Fibroblast of mammary gland (primary cell): ENCODE results near the gene ACAD8.
"Not testable (repeated sequence)": the region's sequence is repeated elsewhere in the genome, so short reads cannot be mapped to it uniquely, and the experiment has no call there.

Experiments used
- DNase-seq: peaks from one replicate; pipeline ENCODE4 v3.0.0-alpha.2; 2010; ENCODE audit warnings: low read depth
- H3K4me3 ChIP-seq: 2 replicates; pipeline ENCODE4 v1.5.1; 2011; ENCODE audit warnings: low read depth, mild to moderate bottlenecking, low read length, moderate library complexity; ENCODE audit not compliant: control insufficient read depth
- TF ChIP-seq, protein P1 (sequence below): conservative IDR thresholded peaks from 2 replicates; pipeline ENCODE4 v1.5.1; 2011; ENCODE audit warnings: low read depth, low read length, inconsistent platforms; ENCODE audit not compliant: control insufficient read depth, insufficient read depth

Gene ACAD8

DNA sequence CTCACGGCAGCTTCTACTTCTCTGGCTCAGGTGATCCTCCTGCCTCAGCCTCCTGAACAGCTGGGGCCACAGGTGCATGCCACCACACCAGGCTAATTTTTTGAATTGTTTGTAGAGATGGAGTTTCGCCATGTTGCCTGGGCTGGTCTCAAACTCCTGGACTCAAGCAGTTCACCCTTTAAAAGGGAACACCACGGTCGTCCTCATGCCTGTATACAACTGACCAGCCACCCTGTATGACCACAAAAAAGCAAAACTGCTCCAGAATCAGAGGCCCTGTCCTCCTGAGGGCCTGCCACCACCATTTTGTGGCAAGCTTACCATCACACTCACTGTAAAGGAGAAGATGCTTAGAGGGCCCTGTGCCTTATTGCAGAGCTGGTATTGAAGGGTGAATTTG is 25.0 kb downstream of the ACAD8 start:
- no peak overlapping the region for H3K4me3 ChIP-seq
- TF ChIP-seq, protein P1, sequence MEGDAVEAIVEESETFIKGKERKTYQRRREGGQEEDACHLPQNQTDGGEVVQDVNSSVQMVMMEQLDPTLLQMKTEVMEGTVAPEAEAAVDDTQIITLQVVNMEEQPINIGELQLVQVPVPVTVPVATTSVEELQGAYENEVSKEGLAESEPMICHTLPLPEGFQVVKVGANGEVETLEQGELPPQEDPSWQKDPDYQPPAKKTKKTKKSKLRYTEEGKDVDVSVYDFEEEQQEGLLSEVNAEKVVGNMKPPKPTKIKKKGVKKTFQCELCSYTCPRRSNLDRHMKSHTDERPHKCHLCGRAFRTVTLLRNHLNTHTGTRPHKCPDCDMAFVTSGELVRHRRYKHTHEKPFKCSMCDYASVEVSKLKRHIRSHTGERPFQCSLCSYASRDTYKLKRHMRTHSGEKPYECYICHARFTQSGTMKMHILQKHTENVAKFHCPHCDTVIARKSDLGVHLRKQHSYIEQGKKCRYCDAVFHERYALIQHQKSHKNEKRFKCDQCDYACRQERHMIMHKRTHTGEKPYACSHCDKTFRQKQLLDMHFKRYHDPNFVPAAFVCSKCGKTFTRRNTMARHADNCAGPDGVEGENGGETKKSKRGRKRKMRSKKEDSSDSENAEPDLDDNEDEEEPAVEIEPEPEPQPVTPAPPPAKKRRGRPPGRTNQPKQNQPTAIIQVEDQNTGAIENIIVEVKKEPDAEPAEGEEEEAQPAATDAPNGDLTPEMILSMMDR = no peak
- DNase-seq = no peak

DNA sequence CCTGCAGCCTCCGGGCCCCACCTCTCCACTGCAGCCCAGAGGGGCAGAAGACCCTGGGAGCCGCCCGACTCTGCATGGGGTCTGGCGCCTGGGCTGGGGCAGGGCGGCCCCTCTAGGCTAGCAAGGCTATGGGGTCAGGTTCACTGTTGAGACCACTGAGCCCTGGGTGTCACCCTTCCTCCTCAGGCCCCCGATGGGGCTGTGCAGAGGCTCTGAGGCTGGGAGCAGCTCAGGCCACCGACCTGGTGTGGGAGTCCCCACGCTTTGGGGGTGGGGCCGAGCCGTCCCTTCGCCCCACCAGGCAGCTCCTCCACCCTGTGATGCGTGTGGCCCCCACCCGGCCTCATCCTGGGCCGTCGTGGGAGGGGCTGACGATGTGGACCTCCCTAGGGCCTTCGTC is 28.3 kb downstream of the ACAD8 start:
- DNase-seq, H3K4me3 ChIP-seq: not testable (repeated sequence)

DNA sequence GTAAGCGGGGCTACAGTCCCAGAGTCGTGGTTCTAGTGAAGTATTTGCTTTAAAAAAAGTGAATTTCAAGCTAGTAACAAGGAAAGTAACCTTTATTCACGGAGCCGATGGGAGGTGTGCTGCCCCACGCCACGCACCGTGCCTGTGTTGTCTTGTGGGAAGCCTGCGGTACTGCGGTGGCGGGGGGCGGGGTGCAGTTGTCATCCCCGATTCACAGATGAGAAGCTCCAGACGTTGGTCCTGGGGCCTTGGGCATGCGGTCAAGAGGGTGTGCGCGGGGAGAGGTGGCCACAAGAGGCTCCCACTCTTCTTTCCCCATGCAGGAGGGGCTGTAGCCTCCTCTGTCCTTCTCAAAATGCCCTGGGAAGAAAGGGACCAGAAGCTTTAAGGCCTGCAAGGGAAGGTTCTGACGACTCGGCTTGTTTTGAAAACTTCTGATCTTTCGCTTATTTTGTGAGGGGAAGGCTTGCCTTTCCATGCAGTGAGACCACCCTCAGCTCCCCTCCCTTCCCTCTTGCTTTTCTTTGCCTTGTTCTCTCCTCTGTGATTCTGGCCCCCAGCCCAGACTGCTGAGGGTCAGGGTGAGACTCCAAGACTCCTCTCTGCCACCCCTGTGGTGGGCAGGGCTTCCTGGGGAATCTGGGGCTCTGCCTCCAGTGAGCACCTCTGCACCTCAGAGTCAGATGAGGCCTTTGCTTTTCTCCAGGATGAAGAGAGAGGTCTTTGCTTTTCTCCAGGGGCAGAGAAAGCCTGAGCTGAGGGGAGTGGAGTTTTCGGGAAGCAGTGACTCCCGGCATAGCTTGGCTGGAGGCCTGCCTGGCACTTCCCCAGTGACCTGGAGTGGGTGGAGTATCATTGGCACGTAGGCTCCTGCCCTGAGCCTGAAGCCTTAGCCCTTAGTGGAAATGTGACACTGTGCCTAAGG is 29.0 kb downstream of the ACAD8 start:
- TF ChIP-seq, protein P1 = no peak
- H3K4me3 ChIP-seq = no peak overlapping the region
- DNase-seq = no peak

DNA sequence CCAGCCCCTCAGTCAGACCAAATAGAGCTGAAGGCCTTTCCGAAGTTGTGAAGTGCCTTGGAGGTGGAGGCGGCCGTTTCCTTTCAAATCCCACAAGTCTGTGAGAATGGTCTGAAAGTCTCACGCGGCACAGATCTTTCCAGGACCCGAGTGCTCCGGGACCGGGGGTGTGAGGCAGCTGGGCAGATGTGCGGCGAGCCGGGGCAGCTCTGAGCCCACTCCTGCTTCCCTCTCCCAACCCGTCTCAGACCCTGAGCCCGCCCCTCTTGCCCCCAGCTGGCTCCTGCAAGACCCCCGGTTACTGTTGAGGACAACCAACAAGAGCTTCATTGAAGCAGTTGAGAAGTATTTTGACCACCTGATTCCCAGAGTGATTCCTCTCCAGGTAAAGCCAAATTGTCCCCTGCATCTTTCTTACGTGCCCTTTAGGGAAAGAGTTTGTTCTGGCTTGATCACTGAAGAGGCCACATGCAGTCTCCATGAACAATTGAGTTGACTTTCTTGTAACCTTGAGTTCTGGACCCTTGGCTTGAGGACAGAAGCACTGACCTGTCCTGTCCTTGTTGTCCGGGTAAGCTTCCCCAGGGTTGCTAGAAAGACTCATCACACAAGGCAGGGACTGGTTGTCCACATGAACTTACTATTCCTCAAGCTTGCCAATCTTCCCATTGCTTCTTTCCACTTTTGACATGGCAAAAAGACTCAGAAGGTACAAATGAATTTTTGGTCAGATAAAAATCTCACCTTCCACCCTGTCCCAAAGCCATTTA is 30.3 kb downstream of the ACAD8 start:
- DNase-seq = no peak
- no peak overlapping the region for H3K4me3 ChIP-seq
- TF ChIP-seq, protein P1 = no peak

DNA sequence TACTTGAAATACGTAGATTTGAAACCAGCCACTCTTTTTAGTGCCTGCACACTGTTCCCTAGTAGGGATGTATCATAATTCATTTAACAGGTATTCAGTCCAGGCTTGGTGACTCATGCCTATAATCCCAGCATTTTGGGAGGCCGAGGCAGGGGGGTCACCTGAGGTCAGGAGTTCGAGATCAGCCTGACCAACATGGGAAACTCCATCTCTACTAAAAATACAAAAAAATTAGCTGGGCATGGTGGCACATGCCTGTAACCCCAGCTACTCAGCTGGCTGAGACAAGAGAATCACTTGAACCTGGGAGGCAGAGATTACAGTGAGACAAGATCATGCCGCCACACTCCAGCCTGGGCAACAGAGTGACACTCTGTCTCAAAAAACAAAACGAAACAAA is 31.0 kb downstream of the ACAD8 start:
- not testable (repeated sequence) for H3K4me3 ChIP-seq, DNase-seq

DNA sequence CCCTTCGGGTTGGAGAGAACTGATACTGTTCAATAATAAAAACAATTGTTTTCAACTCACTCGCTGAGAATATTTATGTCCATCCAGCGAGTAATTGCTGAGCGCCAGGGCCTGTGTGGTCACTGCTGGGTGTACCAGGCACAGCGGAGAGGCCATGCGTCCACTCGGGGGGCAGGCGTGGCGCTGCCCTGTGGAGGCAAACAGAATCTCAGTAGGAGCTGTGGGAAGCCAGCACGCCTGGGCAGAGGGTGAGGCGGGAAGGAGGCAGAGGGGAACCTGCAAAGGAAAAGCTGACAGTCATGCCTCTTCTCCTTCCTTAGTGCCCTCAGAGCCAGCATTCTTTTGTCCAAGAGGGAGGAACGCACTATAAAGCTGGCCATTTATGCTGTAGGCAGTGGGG is 34.2 kb downstream of the ACAD8 start:
- DNase-seq = no peak
- no peak overlapping the region for H3K4me3 ChIP-seq
- TF ChIP-seq, protein P1 = no peak

DNA sequence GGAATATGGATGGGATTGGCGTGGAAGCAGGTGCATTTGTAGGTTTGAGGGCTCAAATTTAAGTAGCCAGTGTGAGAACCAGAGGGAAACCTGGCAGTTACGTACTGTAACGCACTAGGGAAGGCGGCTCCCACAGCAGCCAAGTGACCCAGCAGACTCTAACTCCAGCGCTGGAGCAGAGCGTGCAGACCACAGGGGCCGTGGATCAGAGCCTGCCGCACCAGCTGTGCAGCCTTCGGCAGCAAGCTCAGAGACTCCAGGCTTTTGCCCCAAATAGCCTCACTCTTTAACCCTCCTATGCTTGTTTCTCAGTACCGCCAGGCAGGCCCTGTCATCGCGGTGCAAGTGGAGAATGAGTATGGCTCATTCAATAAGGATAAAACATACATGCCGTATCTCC is 35.1 kb downstream of the ACAD8 start:
- no peak for DNase-seq
- no peak overlapping the region for H3K4me3 ChIP-seq
- TF ChIP-seq, protein P1 = no peak

DNA sequence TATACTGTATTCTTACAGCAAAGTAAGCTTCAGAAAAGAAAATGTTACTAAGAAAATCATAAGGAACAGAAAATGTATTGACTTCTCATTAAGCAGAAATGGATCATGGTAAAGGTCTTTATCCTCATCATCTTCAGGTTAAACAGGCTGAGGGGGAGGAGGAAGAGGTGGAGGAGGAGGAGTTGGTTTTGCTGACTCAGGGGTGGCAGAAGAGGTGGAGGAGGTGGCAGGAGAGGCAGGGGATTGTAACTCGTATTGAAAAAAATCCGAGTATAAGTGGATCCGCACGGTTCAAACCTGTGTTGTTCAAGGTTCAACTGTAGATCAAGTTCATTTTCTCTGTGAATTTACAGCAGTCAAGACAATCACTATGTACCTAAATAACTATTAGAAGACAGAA is 35.8 kb downstream of the ACAD8 start:
- no peak for DNase-seq
- H3K4me3 ChIP-seq = no peak overlapping the region

More for the DNA sequence above, 35.8 kb downstream of the ACAD8 start:
- TF ChIP-seq, protein P1 = no peak
